Measurements from ENCODE around the gene BTK.

DNA sequence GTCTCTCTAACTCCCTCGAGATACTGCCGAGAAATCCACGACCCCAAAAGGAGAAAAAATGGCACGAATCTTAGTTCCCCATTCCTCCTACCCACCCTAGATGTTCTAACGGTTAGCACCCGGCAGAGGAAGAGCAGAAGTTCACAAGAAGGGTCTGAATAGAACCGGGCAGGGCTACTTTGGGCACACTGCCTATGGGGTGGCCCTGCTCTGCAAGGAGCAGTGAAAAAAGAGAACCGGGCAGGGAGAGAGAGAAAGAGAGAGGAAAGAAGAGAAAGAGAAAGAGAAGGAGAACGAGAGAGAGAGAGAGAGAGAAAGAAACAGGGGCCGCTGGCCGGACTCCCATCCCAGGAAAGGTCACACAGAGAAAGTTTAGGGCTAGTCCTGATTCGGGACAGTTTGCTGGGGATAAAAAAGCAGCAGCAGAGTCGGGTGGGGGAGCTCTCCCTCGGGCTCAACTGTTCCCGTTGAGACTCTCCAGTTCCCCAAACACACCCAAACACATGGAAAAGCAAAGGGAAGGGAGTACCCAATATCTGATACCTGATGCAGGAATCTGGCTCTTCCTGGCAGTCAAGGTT is 21.3 kb upstream of the BTK start:
- TF ChIP-seq, protein P1, sequence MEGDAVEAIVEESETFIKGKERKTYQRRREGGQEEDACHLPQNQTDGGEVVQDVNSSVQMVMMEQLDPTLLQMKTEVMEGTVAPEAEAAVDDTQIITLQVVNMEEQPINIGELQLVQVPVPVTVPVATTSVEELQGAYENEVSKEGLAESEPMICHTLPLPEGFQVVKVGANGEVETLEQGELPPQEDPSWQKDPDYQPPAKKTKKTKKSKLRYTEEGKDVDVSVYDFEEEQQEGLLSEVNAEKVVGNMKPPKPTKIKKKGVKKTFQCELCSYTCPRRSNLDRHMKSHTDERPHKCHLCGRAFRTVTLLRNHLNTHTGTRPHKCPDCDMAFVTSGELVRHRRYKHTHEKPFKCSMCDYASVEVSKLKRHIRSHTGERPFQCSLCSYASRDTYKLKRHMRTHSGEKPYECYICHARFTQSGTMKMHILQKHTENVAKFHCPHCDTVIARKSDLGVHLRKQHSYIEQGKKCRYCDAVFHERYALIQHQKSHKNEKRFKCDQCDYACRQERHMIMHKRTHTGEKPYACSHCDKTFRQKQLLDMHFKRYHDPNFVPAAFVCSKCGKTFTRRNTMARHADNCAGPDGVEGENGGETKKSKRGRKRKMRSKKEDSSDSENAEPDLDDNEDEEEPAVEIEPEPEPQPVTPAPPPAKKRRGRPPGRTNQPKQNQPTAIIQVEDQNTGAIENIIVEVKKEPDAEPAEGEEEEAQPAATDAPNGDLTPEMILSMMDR (conservative IDR thresholded peaks at IDR 0.05; ENCODE audit: low read depth, low read length): no peak
- no peak for TF ChIP-seq EZH2 (IDR thresholded peaks at IDR 0.05; ENCODE audit: low read length, unreplicated experiment)

Data from PC-3 (cell line).